Ovary (tissue), 3 donors: ENCODE measurements around the gene SPAG6.

ENCODE experiments used
- CTCF ChIP-seq, 3 donors: fragments of 450-650 bp in 2 of 3; fragments of 200-600 bp in 1 of 3; IDR thresholded peaks; one replicate each; pipeline versions ENCODE4 v1.5.1 to v1.8.0; 2016 to 2022; ENCODE audit warnings: antibody characterized with exemption in 3 of 3, mild to moderate bottlenecking in 1 of 3
- POLR2A ChIP-seq: fragments of 450-650 bp; IDR thresholded peaks from one replicate; pipeline ENCODE4 v1.6.1; 2017; ENCODE audit warnings: antibody characterized with exemption, mild to moderate bottlenecking, moderate library complexity
- donor health status: DM: no; HTN: no; CAD: no.

- TF ChIP-seq CTCF (IDR thresholded peaks at IDR 0.05): no peak
- TF ChIP-seq POLR2A: no peak
These were observed 20.9 kb upstream of the SPAG6 start for GRCh38 chr10:22324413-22324812.
